H9 (cell line): ENCODE results near the gene FMN1. TPM values are rescaled to one million over a fixed set of nuclear protein-coding genes. Genes with fewer than 3 reads are reported as not detected.

Source experiments
- DNase-seq: peaks from one replicate; pipeline ENCODE4 v3.0.0-alpha.2; 2017
- H2AFZ ChIP-seq: one replicate; pipeline ENCODE4 v1.6.1; 2013; ENCODE audit warnings: mild to moderate bottlenecking, low read length, control low read depth, moderate library complexity
- H2AK5ac ChIP-seq: 2 replicates; pipeline ENCODE4 v1.6.1; 2013; ENCODE audit warnings: low read length, control low read depth, mixed read lengths; ENCODE audit not compliant: insufficient read length
- H2BK120ac ChIP-seq: one replicate; pipeline ENCODE4 v1.6.1; 2013; ENCODE audit warnings: low read depth, mild to moderate bottlenecking, low read length, control low read depth, inconsistent platforms; ENCODE audit not compliant: poor library complexity, severe bottlenecking
- H2BK12ac ChIP-seq: 2 replicates; pipeline ENCODE4 v1.6.1; 2013; ENCODE audit warnings: low read length, control low read depth, mixed read lengths, low read depth; ENCODE audit not compliant: insufficient read length
- H2BK15ac ChIP-seq: 2 replicates; pipeline ENCODE4 v1.6.1; 2013; ENCODE audit warnings: low read depth, low read length, control low read depth
- H2BK20ac ChIP-seq: one replicate; pipeline ENCODE4 v1.6.1; 2013; ENCODE audit warnings: low read depth, mild to moderate bottlenecking, low read length, control low read depth, inconsistent platforms; ENCODE audit not compliant: poor library complexity, severe bottlenecking
- H2BK5ac ChIP-seq: 2 replicates; pipeline ENCODE4 v1.6.1; 2013; ENCODE audit warnings: low read length, control low read depth, mixed read lengths; ENCODE audit not compliant: insufficient read length
- H3K14ac ChIP-seq: 2 replicates; pipeline ENCODE4 v1.6.1; 2013; ENCODE audit warnings: low read length, control low read depth; ENCODE audit not compliant: insufficient read depth
- H3K18ac ChIP-seq: 2 replicates; pipeline ENCODE4 v1.6.1; 2013; ENCODE audit warnings: low read depth, mild to moderate bottlenecking, mixed read lengths, low read length, control low read depth; ENCODE audit not compliant: insufficient read length
- H3K23ac ChIP-seq: 2 replicates; pipeline ENCODE4 v1.6.1; 2013; ENCODE audit warnings: low read length, control low read depth, mixed read lengths, low read depth; ENCODE audit not compliant: insufficient read length
- H3K23me2 ChIP-seq: 2 replicates; pipeline ENCODE4 v1.6.1; 2013; ENCODE audit warnings: low read depth, mild to moderate bottlenecking, mixed read lengths, low read length, control low read depth; ENCODE audit not compliant: insufficient read length, poor library complexity, severe bottlenecking
- H3K27ac ChIP-seq: 2 replicates; pipeline ENCODE4 v1.5.1; 2013; ENCODE audit warnings: low read length, control low read depth, mixed read lengths, low read depth; ENCODE audit not compliant: insufficient read length
- H3K27me3 ChIP-seq: 2 replicates; pipeline ENCODE4 v1.6.1; 2013; ENCODE audit warnings: low read length, control low read depth, inconsistent platforms; ENCODE audit not compliant: insufficient read depth
- H3K4ac ChIP-seq: 2 replicates; pipeline ENCODE4 v1.6.1; 2013; ENCODE audit warnings: low read depth, mild to moderate bottlenecking, control low read depth, inconsistent platforms, low read length, moderate library complexity
- H3K4me1 ChIP-seq: 2 replicates; pipeline ENCODE4 v1.6.1; 2013; ENCODE audit warnings: low read length, control low read depth, inconsistent platforms; ENCODE audit not compliant: insufficient read depth
- H3K4me2 ChIP-seq: 2 replicates; pipeline ENCODE4 v1.6.1; 2013; ENCODE audit warnings: low read length, control low read depth, mixed read lengths; ENCODE audit not compliant: insufficient read length, insufficient read depth
- H3K56ac ChIP-seq: 2 replicates; pipeline ENCODE4 v1.6.1; 2013; ENCODE audit warnings: low read depth, mild to moderate bottlenecking, mixed read lengths, low read length, control low read depth; ENCODE audit not compliant: insufficient read length
- H3K79me1 ChIP-seq: 2 replicates; pipeline ENCODE4 v1.6.1; 2013; ENCODE audit warnings: low read depth, mild to moderate bottlenecking, moderate library complexity, low read length, control low read depth, inconsistent platforms; ENCODE audit not compliant: insufficient read depth, poor library complexity, severe bottlenecking
- H3K79me2 ChIP-seq: 2 replicates; pipeline ENCODE4 v1.6.1; 2013; ENCODE audit warnings: low read length, control low read depth, inconsistent platforms; ENCODE audit not compliant: insufficient read depth
- H3K9ac ChIP-seq: 2 replicates; pipeline ENCODE4 v1.6.1; 2013; ENCODE audit warnings: low read length, control low read depth, mixed read lengths; ENCODE audit not compliant: insufficient read length; ENCODE audit errors: extremely low read depth
- H3K9me3 ChIP-seq: one replicate; pipeline ENCODE4 v1.6.1; 2013; ENCODE audit warnings: low read depth, low read length, inconsistent platforms; ENCODE audit not compliant: control insufficient read depth
- H3T11ph ChIP-seq: one replicate; pipeline ENCODE4 v1.6.1; 2013; ENCODE audit warnings: mild to moderate bottlenecking, low read length, control low read depth, inconsistent platforms
- H4K20me1 ChIP-seq: one replicate; pipeline ENCODE4 v1.6.1; 2013; ENCODE audit not compliant: control insufficient read depth, insufficient read length, insufficient read depth
- H4K5ac ChIP-seq: 2 replicates; pipeline ENCODE4 v1.6.1; 2013; ENCODE audit warnings: low read depth, mild to moderate bottlenecking, mixed read lengths, low read length, control low read depth; ENCODE audit not compliant: insufficient read length
- H4K8ac ChIP-seq: replicated peaks from 2 replicates; pipeline ENCODE4 v1.6.1; 2013; ENCODE audit warnings: low read length, control low read depth, mixed read lengths, low read depth; ENCODE audit not compliant: insufficient read length
- H4K91ac ChIP-seq: 2 replicates; pipeline ENCODE4 v1.6.1; 2013; ENCODE audit warnings: low read depth, mild to moderate bottlenecking, moderate library complexity, mixed read lengths, low read length, control low read depth; ENCODE audit not compliant: insufficient read length
- H3K27ac Mint-ChIP-seq, 3 experiments: 2 replicates in 2 of 3; 3 replicates in 1 of 3; pipeline ENCODE4 v1.8.0; 2020 to 2021; ENCODE audit warnings: mixed read lengths in 3 of 3, mild to moderate bottlenecking in 1 of 3, moderate library complexity in 1 of 3
- H3K27me3 Mint-ChIP-seq: 2 replicates; pipeline ENCODE4 v1.8.0; 2021; ENCODE audit warnings: low read depth, mild to moderate bottlenecking, moderate library complexity, mixed read lengths
- H3K36me3 Mint-ChIP-seq, 3 experiments: 2 replicates in 2 of 3; 3 replicates in 1 of 3; pipeline ENCODE4 v1.8.0; 2020 to 2021; ENCODE audit warnings: low read depth in 3 of 3, mixed read lengths in 3 of 3; ENCODE audit not compliant: insufficient read depth in 1 of 3
- H3K4me1 Mint-ChIP-seq, 2 experiments: 2 replicates each; pipeline ENCODE4 v1.8.0; 2020; ENCODE audit warnings: mixed read lengths in 2 of 2
- H3K4me3 Mint-ChIP-seq, 2 experiments: 2 replicates in 1 of 2; 3 replicates in 1 of 2; pipeline ENCODE4 v1.8.0; 2020 to 2021; ENCODE audit warnings: mild to moderate bottlenecking in 2 of 2, mixed read lengths in 2 of 2, moderate library complexity in 1 of 2
- H3K9me3 Mint-ChIP-seq, 2 experiments: 2 replicates in 1 of 2; 3 replicates in 1 of 2; pipeline ENCODE4 v1.8.0; 2020; ENCODE audit warnings: mild to moderate bottlenecking in 2 of 2, mixed read lengths in 2 of 2, moderate library complexity in 1 of 2
- CTCF ChIP-seq: fragments of 200-600 bp; sonication (generic); conservative IDR thresholded peaks from 3 replicates; pipeline ENCODE4 v1.8.0; 2021; ENCODE audit warnings: antibody characterized with exemption, mild to moderate bottlenecking
- WGBS: extraction: QIAGEN DNeasy Blood & Tissue Kit; methylation state at CpG from one replicate; pipeline ENCODE4 v1.1.7; 2013; ENCODE audit warnings: missing lambda C conversion rate, low lambda C conversion rate, mixed read lengths; ENCODE audit not compliant: insufficient read length; ENCODE audit errors: extremely low coverage; 5-methylcytosine and 5-hydroxymethylcytosine counted together
- total RNA-seq: library from RNA; stranded (reverse); gene quantifications from 2 replicates; pipeline ENCODE4 v1.2.1, GENCODE V29; 2021

FMN1 gene
- total RNA-seq, 1 experiment from 2014 or later = 1.9 TPM

GRCh38 chr15:33158366-33158765 lies 36.1 kb downstream of the FMN1 start:
- no peaks in the 10 kb centered on the region for H3K36me3 Mint-ChIP-seq
- WGBS = no CpG with 5 or more reads among the region's 1 CpG

More at GRCh38 chr15:33158366-33158765, 36.1 kb downstream of the FMN1 start:
- Histone ChIP-seq H3K18ac (no peak overlapping the region), H2BK20ac (no peak overlapping the region), H4K20me1 (no peaks in the 10 kb centered on the region), H3K79me2 (no peaks in the 10 kb centered on the region), H3K4ac (no peak overlapping the region), H4K91ac (no peak overlapping the region), H3K27me3 (no peaks in the 10 kb centered on the region), H3K23ac (no peak overlapping the region), H2BK15ac (no peak overlapping the region), H4K8ac (no peak overlapping the region), H3T11ph (no peak overlapping the region), H2BK120ac (no peak overlapping the region), H2AFZ (no peak overlapping the region), H3K23me2 (no peaks in the 10 kb centered on the region), H3K4me2 (no peak overlapping the region), H2BK12ac (no peak overlapping the region), H3K79me1 (no peaks in the 10 kb centered on the region), H3K9me3 (no peaks in the 10 kb centered on the region), H4K5ac (no peak overlapping the region), H3K14ac (no peak overlapping the region), H2BK5ac (no peak overlapping the region), H3K56ac (no peak overlapping the region), H3K27ac (no peak overlapping the region), H3K9ac (no peak overlapping the region), H3K4me1 (no peaks in the 10 kb centered on the region; the same call in 1 of the 2 replicates), H2AK5ac (no peak overlapping the region)
- no peaks in the 10 kb centered on the region for H3K27me3 Mint-ChIP-seq
- H3K4me1 Mint-ChIP-seq = peaks cover 0 to 2% of the 10 kb centered on the region in 2 experiments; a peak in 1 of 4 replicates
- no peak for DNase-seq
- no peak for TF ChIP-seq CTCF
- no peak overlapping the region for H3K4me3 Mint-ChIP-seq
- H3K9me3 Mint-ChIP-seq = no peaks in the 10 kb centered on the region
- no peak overlapping the region for H3K27ac Mint-ChIP-seq
